Measurements from ENCODE around the gene TMEM119. TPM values are rescaled to one million over a fixed set of nuclear protein-coding genes. Genes with fewer than 3 reads are reported as not detected.
A peak's percentile ranks its signal among the peaks of the same experiment; 100 is the strongest.

TMEM119 gene
- total and polyA plus RNA-seq, 9 of the 15 experiments (the other 6 are each of a cell fraction or from before 2014, with no cell fraction given): 0.18 TPM; not detected in 8

DNA sequence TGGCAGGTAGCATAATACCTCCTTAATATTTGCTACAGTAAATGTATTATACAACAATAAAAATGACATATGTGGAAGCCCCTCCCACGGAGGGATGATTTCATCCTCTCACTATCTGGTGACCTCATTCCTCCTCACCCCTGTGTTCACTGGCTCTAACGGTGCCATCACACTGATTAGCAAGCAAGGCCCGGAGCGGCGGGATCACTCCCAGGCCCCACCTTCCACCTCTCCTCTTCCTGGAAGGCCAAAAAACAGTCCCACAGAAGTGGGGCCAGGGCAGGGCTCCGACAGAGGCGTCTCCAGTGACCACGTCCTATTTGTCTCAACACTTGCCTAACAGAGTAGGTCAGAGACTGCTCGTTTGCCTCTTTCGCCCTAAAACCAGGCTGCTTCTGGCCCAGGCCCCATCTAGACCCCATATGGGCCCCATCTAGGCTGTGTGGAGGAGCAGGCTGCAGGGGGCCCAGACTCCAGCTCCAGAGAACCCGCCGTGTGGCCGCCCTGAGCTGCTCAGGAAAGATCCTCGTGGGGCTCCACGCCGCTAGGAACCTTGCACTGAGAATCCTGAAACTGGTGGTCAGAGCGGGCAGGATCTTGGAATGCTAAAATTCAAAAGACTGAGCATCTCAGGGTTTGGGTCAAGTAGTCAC lies 32.1 kb upstream of the TMEM119 start (continued):
- TF ChIP-seq, protein P1, sequence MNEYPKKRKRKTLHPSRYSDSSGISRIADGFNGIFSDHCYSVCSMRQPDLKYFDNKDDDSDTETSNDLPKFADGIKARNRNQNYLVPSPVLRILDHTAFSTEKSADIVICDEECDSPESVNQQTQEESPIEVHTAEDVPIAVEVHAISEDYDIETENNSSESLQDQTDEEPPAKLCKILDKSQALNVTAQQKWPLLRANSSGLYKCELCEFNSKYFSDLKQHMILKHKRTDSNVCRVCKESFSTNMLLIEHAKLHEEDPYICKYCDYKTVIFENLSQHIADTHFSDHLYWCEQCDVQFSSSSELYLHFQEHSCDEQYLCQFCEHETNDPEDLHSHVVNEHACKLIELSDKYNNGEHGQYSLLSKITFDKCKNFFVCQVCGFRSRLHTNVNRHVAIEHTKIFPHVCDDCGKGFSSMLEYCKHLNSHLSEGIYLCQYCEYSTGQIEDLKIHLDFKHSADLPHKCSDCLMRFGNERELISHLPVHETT (CRISPR knock-in tag; conservative IDR thresholded peaks at IDR 0.05 in 1 of 2, IDR thresholded peaks at IDR 0.05 in 1 of 2): 0 out of 4 replicates have a peak, but pooled peaks of 1 of the 2 experiments have one; percentile 48
- no peak for TF ChIP-seq SMARCB1 (IDR thresholded peaks at IDR 0.05; ENCODE audit: insufficient read length, low read depth)
- TF ChIP-seq HNRNPLL (IDR thresholded peaks at IDR 0.05; ENCODE audit: low read depth, low read length, poor library complexity, severe bottlenecking): no peak
- TF ChIP-seq NFRKB (IDR thresholded peaks at IDR 0.05; ENCODE audit: low read depth): peak; percentile 66
- TF ChIP-seq SP1 (CRISPR knock-in tag; IDR thresholded peaks at IDR 0.05): peak; percentile 37; the same call in 1 of the 2 replicates
- TF ChIP-seq, protein P2, sequence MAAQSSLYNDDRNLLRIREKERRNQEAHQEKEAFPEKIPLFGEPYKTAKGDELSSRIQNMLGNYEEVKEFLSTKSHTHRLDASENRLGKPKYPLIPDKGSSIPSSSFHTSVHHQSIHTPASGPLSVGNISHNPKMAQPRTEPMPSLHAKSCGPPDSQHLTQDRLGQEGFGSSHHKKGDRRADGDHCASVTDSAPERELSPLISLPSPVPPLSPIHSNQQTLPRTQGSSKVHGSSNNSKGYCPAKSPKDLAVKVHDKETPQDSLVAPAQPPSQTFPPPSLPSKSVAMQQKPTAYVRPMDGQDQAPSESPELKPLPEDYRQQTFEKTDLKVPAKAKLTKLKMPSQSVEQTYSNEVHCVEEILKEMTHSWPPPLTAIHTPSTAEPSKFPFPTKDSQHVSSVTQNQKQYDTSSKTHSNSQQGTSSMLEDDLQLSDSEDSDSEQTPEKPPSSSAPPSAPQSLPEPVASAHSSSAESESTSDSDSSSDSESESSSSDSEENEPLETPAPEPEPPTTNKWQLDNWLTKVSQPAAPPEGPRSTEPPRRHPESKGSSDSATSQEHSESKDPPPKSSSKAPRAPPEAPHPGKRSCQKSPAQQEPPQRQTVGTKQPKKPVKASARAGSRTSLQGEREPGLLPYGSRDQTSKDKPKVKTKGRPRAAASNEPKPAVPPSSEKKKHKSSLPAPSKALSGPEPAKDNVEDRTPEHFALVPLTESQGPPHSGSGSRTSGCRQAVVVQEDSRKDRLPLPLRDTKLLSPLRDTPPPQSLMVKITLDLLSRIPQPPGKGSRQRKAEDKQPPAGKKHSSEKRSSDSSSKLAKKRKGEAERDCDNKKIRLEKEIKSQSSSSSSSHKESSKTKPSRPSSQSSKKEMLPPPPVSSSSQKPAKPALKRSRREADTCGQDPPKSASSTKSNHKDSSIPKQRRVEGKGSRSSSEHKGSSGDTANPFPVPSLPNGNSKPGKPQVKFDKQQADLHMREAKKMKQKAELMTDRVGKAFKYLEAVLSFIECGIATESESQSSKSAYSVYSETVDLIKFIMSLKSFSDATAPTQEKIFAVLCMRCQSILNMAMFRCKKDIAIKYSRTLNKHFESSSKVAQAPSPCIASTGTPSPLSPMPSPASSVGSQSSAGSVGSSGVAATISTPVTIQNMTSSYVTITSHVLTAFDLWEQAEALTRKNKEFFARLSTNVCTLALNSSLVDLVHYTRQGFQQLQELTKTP (IDR thresholded peaks at IDR 0.05; ENCODE audit: low read depth in 1 of 2, partially characterized antibody in 2 of 2): peak in 1 of 2 experiments; percentile 71
- peak; percentile 46; the same call in 1 of the 2 replicates for TF ChIP-seq TEAD4 (IDR thresholded peaks at IDR 0.05; ENCODE audit: low read length)
- TF ChIP-seq TEAD4 (CRISPR knock-in tag; IDR thresholded peaks at IDR 0.05; ENCODE audit: borderline replicate concordance): no peak
- no peak for TF ChIP-seq ZNF3 (CRISPR knock-in tag; IDR thresholded peaks at IDR 0.05)
- TF ChIP-seq, protein P3, sequence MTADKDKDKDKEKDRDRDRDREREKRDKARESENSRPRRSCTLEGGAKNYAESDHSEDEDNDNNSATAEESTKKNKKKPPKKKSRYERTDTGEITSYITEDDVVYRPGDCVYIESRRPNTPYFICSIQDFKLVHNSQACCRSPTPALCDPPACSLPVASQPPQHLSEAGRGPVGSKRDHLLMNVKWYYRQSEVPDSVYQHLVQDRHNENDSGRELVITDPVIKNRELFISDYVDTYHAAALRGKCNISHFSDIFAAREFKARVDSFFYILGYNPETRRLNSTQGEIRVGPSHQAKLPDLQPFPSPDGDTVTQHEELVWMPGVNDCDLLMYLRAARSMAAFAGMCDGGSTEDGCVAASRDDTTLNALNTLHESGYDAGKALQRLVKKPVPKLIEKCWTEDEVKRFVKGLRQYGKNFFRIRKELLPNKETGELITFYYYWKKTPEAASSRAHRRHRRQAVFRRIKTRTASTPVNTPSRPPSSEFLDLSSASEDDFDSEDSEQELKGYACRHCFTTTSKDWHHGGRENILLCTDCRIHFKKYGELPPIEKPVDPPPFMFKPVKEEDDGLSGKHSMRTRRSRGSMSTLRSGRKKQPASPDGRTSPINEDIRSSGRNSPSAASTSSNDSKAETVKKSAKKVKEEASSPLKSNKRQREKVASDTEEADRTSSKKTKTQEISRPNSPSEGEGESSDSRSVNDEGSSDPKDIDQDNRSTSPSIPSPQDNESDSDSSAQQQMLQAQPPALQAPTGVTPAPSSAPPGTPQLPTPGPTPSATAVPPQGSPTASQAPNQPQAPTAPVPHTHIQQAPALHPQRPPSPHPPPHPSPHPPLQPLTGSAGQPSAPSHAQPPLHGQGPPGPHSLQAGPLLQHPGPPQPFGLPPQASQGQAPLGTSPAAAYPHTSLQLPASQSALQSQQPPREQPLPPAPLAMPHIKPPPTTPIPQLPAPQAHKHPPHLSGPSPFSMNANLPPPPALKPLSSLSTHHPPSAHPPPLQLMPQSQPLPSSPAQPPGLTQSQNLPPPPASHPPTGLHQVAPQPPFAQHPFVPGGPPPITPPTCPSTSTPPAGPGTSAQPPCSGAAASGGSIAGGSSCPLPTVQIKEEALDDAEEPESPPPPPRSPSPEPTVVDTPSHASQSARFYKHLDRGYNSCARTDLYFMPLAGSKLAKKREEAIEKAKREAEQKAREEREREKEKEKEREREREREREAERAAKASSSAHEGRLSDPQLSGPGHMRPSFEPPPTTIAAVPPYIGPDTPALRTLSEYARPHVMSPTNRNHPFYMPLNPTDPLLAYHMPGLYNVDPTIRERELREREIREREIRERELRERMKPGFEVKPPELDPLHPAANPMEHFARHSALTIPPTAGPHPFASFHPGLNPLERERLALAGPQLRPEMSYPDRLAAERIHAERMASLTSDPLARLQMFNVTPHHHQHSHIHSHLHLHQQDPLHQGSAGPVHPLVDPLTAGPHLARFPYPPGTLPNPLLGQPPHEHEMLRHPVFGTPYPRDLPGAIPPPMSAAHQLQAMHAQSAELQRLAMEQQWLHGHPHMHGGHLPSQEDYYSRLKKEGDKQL (CRISPR knock-in tag; IDR thresholded peaks at IDR 0.05; ENCODE audit: borderline replicate concordance): no peak
- no peak for TF ChIP-seq PRPF4 (IDR thresholded peaks at IDR 0.05; ENCODE audit: insufficient read depth, low read depth, low read length, poor library complexity, severe bottlenecking)
- TF ChIP-seq HCFC1 (IDR thresholded peaks at IDR 0.05; ENCODE audit: low read depth, low read length): peak; percentile 26; the same call in 1 of the 2 replicates
- peak; percentile 33; the same call in 1 of the 2 replicates for TF ChIP-seq STAT5A (IDR thresholded peaks at IDR 0.05; ENCODE audit: borderline replicate concordance, low read length)
- no peak for TF ChIP-seq DACH1 (IDR thresholded peaks at IDR 0.05; ENCODE audit: partially characterized antibody)
- no peak for TF ChIP-seq TRIM24 (IDR thresholded peaks at IDR 0.05)
- peak; percentile 71; the same call in 1 of the 2 replicates for TF ChIP-seq CTBP1 (IDR thresholded peaks at IDR 0.05; ENCODE audit: borderline replicate concordance)
